ENCODE results near the gene PRRT4.

GRCh38 chr7:128344431-128344774 lies 17.1 kb downstream of the PRRT4 start:
- TF ChIP-seq CTCF (IDR thresholded peaks at IDR 0.05) (no peak), POLR2A (IDR thresholded peaks at IDR 0.05) (no peak)

Measured in right lobe of liver (tissue), 4 donors.